Endothelial cell of umbilical vein (primary cell): ENCODE results near the gene KCTD1. TPM values are rescaled to one million over a fixed set of nuclear protein-coding genes. Genes with fewer than 3 reads are reported as not detected.

ENCODE experiments used
- BruUV-seq: library from RNA; stranded (reverse); fragments of 400-500 nt; replicated peaks from 2 replicates; lab custom pipeline; 2021; lab: Mats Ljungman, UMichigan
- CTCF ChIA-PET: fragments of 300-600, 350-600 bp; sonication (Branson Sonifier 250); formaldehyde crosslinking; loops from one replicate; lab custom pipeline; 2021; ENCODE audit warnings: antibody characterized with exemption, inconsistent platforms; lab: Charles Lee
- POLR2A ChIA-PET: fragments of 300-600, 350-600 bp; sonication (Branson Sonifier 250); formaldehyde crosslinking; loops from one replicate; lab custom pipeline; 2021; ENCODE audit warnings: antibody characterized with exemption, inconsistent platforms; lab: Charles Lee
- DNase-seq: peaks from one replicate; pipeline ENCODE4 v3.0.0-alpha.2; 2011; ENCODE audit warnings: low read depth, low spot score
- FAIRE-seq: peaks from 2 replicates; lab custom pipeline; 2011; peaks lifted over from hg19 to GRCh38; lab: Jason Lieb, UNC
- H2AFZ ChIP-seq: 2 replicates; pipeline ENCODE4 v1.6.0; 2012; ENCODE audit warnings: low read depth, low read length, control low read depth, inconsistent platforms
- H3K27ac ChIP-seq: 2 replicates; pipeline ENCODE4 v1.5.1; 2011; ENCODE audit warnings: low read depth, mild to moderate bottlenecking, control low read depth, low read length, moderate library complexity; ENCODE audit not compliant: insufficient read depth
- H3K27me3 ChIP-seq, 2 experiments: 2 replicates each; pipeline versions ENCODE4 v1.6.0 to v1.6.1; 2011; ENCODE audit warnings: low read length in 2 of 2, mixed read lengths in 1 of 2; ENCODE audit not compliant: control insufficient read depth in 2 of 2, insufficient read depth in 2 of 2
- H3K36me3 ChIP-seq, 2 experiments: 2 replicates in 1 of 2; 3 replicates in 1 of 2; pipeline ENCODE4 v1.5.1; 2011; ENCODE audit warnings: low read length in 2 of 2, mild to moderate bottlenecking in 1 of 2, moderate library complexity in 1 of 2; ENCODE audit not compliant: control insufficient read depth in 2 of 2, insufficient read depth in 2 of 2; ENCODE audit errors: extremely low read depth in 1 of 2
- H3K4me1 ChIP-seq: 3 replicates; pipeline ENCODE4 v1.5.1; 2011; ENCODE audit warnings: mild to moderate bottlenecking, low read length; ENCODE audit not compliant: control insufficient read depth, insufficient read depth; ENCODE audit errors: extremely low read depth
- H3K4me2 ChIP-seq: 2 replicates; pipeline ENCODE4 v1.6.1; 2011; ENCODE audit warnings: low read length, control low read depth, mixed read lengths; ENCODE audit not compliant: insufficient read depth
- H3K4me3 ChIP-seq, 3 experiments: fragments of 200-600 bp in 1 of 3; sonication (generic), shearing (Covaris generic) in 1 of 3; replicated peaks in 1 of 3; 2 replicates each; pipeline ENCODE4 v1.5.1; 2011 to 2016; ENCODE audit warnings: control low read depth in 3 of 3, low read length in 3 of 3, mild to moderate bottlenecking in 2 of 3, inconsistent platforms in 1 of 3, low read depth in 1 of 3, moderate library complexity in 1 of 3; ENCODE audit not compliant: insufficient read depth in 1 of 3
- H3K79me2 ChIP-seq: 2 replicates; pipeline ENCODE4 v1.6.0; 2012; ENCODE audit warnings: low read length, inconsistent platforms; ENCODE audit not compliant: control insufficient read depth, insufficient read depth
- H3K9ac ChIP-seq: replicated peaks from 2 replicates; pipeline ENCODE3; 2011; ENCODE audit warnings: low read length, control low read depth; ENCODE audit not compliant: insufficient read depth; ENCODE audit errors: extremely low read depth
- H3K9me1 ChIP-seq: replicated peaks from 3 replicates; pipeline ENCODE4 v1.6.0; 2011; ENCODE audit warnings: mild to moderate bottlenecking, low read length; ENCODE audit not compliant: control insufficient read depth, insufficient read depth; ENCODE audit errors: extremely low read depth
- H3K9me3 ChIP-seq: replicated peaks from 2 replicates; pipeline ENCODE4 v1.5.1; 2012; ENCODE audit warnings: low read length, inconsistent platforms; ENCODE audit not compliant: control insufficient read depth, insufficient read depth
- H4K20me1 ChIP-seq: replicated peaks from 2 replicates; pipeline ENCODE3; 2011; ENCODE audit warnings: mild to moderate bottlenecking, low read length; ENCODE audit not compliant: control insufficient read depth, insufficient read depth; ENCODE audit errors: extremely low read depth
- FOS ChIP-seq: IDR thresholded peaks from 2 replicates; pipeline ENCODE4 v1.6.1; 2011; ENCODE audit warnings: mild to moderate bottlenecking, low read length, moderate library complexity, borderline replicate concordance; ENCODE audit not compliant: insufficient read depth
- GATA2 ChIP-seq: IDR thresholded peaks from 2 replicates; pipeline ENCODE4 v1.7.0; 2011; ENCODE audit warnings: low read depth, mild to moderate bottlenecking, moderate library complexity, mixed read lengths, low read length; ENCODE audit not compliant: insufficient read length, insufficient read depth
- JUN ChIP-seq: IDR thresholded peaks from 2 replicates; pipeline ENCODE4 v1.6.1; 2011; ENCODE audit warnings: borderline replicate concordance, low read depth; ENCODE audit not compliant: insufficient read length, insufficient read depth
- MYC ChIP-seq: IDR thresholded peaks from one replicate; pipeline ENCODE4 v1.6.1; 2011; ENCODE audit warnings: mild to moderate bottlenecking, low read depth, low read length
- POLR2A ChIP-seq: IDR thresholded peaks from 2 replicates; pipeline ENCODE4 v1.6.1; 2012; ENCODE audit warnings: low read depth, mild to moderate bottlenecking, control low read depth, low read length
- POLR2AphosphoS5 ChIP-seq: IDR thresholded peaks from 2 replicates; pipeline ENCODE4 v1.6.1; 2012; ENCODE audit warnings: low read depth, mild to moderate bottlenecking, control low read depth, low read length, moderate library complexity; ENCODE audit not compliant: insufficient read depth
- dilution Hi-C: fragments of 300-500 bp; cut with MboI; formaldehyde crosslinking; loops from one replicate; pipeline ENCODE4 v1.15.0; 2019; ENCODE audit warnings: low sequenced_read_pairs; ENCODE audit not compliant: extremely low pct_ligation_motif_present
- intact Hi-C: fragments of 100-400 bp; cut with micrococcal nuclease; formaldehyde crosslinking; loops from one replicate; pipeline ENCODE4 v1.10.0; 2022
- polyA plus RNA-seq, 4 experiments: library from polyadenylated mRNA; depleted of rRNA in 3 of 4; stranded (reverse) in 3 of 4; unstranded in 1 of 4; fragments of >200 nt; gene quantifications; 2 replicates each; pipeline versions ENCODE4 v1.2.1 to v1.2.3, GENCODE V29; 2011 to 2012; ENCODE audit warnings: missing spikeins in 1 of 4
- total RNA-seq: library from RNA; stranded (reverse); gene quantifications from 2 replicates; pipeline ENCODE4 v1.2.3, GENCODE V29; 2021

Gene KCTD1
- total and polyA plus RNA-seq, 2 donors (not counting 3 experiments of a cell fraction or from before 2014, with no cell fraction given) = 6.1 to 12.1 TPM

GRCh38 chr18:26496528-26496927 lies 51.8 kb downstream of the KCTD1 start:
- no peak overlapping the region for H3K4me3 ChIP-seq
- CTCF ChIA-PET = interaction anchor here (0.9 to 1.3 kb wide), 3 partner anchors 8 to 16 kb away, joined by 3 to 4 read pairs (median 3); no protein-coding TSS in a partner anchor
- POLR2A ChIA-PET = no interaction called here
- H3K27ac ChIP-seq = no peak overlapping the region
- BruUV-seq = no TSS peak
- no peak overlapping the region for H3K9ac ChIP-seq
- no peaks in the 10 kb centered on the region for H3K9me1 ChIP-seq
- TF ChIP-seq POLR2AphosphoS5 = no peak
- TF ChIP-seq FOS = no peak
- no peak for TF ChIP-seq JUN
- TF ChIP-seq MYC = no peak
- no peak for TF ChIP-seq POLR2A
- FAIRE-seq = no peak
- H3K27me3 ChIP-seq = no peaks in the 10 kb centered on the region
- dilution Hi-C loops = no loop called here
- no peak for DNase-seq
- no peak overlapping the region for H2AFZ ChIP-seq
- no peaks in the 10 kb centered on the region for H4K20me1 ChIP-seq
- H3K4me1 ChIP-seq = no peaks in the 10 kb centered on the region
- peaks cover 0 to 1% of the 10 kb centered on the region in 2 experiments for H3K36me3 ChIP-seq
- intact Hi-C loops = no loop called here
- H3K4me2 ChIP-seq = no peak overlapping the region
- no peaks in the 10 kb centered on the region for H3K79me2 ChIP-seq
- H3K9me3 ChIP-seq = no peaks in the 10 kb centered on the region

GRCh38 chr18:26495287-26495686 lies 53.1 kb downstream of the KCTD1 start:
- intact Hi-C loops (no loop called here), dilution Hi-C loops (no loop called here)
- TF ChIP-seq GATA2 = no peak
- no peaks in the 10 kb centered on the region for H3K9me1 ChIP-seq
- no peaks in the 10 kb centered on the region for H3K9me3 ChIP-seq
- no peaks in the 10 kb centered on the region for H3K79me2 ChIP-seq
- H3K27ac ChIP-seq = no peak overlapping the region
- no peaks in the 10 kb centered on the region for H3K27me3 ChIP-seq
- POLR2A ChIA-PET = no interaction called here
- CTCF ChIA-PET = no interaction called here
- no peak overlapping the region for H3K4me2 ChIP-seq
- BruUV-seq = no TSS peak
- H3K4me1 ChIP-seq = no peaks in the 10 kb centered on the region
- no peak overlapping the region for H3K9ac ChIP-seq
- H2AFZ ChIP-seq = no peak overlapping the region
- no peaks in the 10 kb centered on the region for H4K20me1 ChIP-seq
- H3K36me3 ChIP-seq = peaks cover 0 to 1% of the 10 kb centered on the region in 2 experiments
- no peak overlapping the region for H3K4me3 ChIP-seq
- no peak for FAIRE-seq
- no peak for DNase-seq
